ENCODE results near the gene CAVIN3.

The CAVIN3 gene

DNA sequence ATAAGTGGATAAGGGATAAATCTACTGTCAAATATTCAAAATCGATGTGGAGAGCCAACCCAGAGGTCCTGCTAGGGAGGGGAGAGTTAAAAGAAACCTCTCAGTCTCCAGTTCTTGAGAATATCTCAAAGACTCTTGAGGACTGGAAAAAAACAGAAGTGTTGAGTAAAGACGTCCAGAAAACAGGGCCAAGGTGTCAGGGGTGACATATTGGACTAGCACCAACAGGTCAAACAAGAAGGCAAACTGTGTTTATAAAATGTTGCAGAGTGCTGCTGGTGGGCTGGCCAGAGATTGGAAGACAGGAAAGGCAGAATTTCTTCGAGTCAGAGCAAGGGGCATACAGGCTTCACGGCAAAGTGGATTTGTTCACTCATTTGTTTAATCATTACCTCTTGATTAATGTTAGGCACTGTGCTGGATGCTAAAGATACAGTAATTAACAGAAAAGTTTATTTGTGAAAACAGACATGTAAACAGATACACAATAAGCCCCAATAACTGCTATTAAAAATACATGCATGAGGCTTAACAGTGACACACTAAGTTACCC is 36.3 kb upstream of the CAVIN3 start:
- ATAC-seq: no peak
- TF ChIP-seq SNAI2 (CRISPR knock-in tag; IDR thresholded peaks at IDR 0.05): no peak
- TF ChIP-seq ZC3H10 (CRISPR knock-in tag; IDR thresholded peaks at IDR 0.05): no peak
- TF ChIP-seq, protein P1, sequence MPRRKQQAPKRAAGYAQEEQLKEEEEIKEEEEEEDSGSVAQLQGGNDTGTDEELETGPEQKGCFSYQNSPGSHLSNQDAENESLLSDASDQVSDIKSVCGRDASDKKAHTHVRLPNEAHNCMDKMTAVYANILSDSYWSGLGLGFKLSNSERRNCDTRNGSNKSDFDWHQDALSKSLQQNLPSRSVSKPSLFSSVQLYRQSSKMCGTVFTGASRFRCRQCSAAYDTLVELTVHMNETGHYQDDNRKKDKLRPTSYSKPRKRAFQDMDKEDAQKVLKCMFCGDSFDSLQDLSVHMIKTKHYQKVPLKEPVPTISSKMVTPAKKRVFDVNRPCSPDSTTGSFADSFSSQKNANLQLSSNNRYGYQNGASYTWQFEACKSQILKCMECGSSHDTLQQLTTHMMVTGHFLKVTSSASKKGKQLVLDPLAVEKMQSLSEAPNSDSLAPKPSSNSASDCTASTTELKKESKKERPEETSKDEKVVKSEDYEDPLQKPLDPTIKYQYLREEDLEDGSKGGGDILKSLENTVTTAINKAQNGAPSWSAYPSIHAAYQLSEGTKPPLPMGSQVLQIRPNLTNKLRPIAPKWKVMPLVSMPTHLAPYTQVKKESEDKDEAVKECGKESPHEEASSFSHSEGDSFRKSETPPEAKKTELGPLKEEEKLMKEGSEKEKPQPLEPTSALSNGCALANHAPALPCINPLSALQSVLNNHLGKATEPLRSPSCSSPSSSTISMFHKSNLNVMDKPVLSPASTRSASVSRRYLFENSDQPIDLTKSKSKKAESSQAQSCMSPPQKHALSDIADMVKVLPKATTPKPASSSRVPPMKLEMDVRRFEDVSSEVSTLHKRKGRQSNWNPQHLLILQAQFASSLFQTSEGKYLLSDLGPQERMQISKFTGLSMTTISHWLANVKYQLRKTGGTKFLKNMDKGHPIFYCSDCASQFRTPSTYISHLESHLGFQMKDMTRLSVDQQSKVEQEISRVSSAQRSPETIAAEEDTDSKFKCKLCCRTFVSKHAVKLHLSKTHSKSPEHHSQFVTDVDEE (CRISPR knock-in tag; IDR thresholded peaks at IDR 0.05): no peak
- TF ChIP-seq, protein P2, sequence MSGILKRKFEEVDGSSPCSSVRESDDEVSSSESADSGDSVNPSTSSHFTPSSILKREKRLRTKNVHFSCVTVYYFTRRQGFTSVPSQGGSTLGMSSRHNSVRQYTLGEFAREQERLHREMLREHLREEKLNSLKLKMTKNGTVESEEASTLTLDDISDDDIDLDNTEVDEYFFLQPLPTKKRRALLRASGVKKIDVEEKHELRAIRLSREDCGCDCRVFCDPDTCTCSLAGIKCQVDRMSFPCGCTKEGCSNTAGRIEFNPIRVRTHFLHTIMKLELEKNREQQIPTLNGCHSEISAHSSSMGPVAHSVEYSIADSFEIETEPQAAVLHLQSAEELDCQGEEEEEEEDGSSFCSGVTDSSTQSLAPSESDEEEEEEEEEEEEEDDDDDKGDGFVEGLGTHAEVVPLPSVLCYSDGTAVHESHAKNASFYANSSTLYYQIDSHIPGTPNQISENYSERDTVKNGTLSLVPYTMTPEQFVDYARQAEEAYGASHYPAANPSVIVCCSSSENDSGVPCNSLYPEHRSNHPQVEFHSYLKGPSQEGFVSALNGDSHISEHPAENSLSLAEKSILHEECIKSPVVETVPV (CRISPR knock-in tag; IDR thresholded peaks at IDR 0.05): no peak
- TF ChIP-seq BACH2 (CRISPR knock-in tag; IDR thresholded peaks at IDR 0.05; ENCODE audit: borderline replicate concordance): no peak
- no peak for TF ChIP-seq ZFP3 (CRISPR knock-in tag; IDR thresholded peaks at IDR 0.05)
- TF ChIP-seq, protein P3, sequence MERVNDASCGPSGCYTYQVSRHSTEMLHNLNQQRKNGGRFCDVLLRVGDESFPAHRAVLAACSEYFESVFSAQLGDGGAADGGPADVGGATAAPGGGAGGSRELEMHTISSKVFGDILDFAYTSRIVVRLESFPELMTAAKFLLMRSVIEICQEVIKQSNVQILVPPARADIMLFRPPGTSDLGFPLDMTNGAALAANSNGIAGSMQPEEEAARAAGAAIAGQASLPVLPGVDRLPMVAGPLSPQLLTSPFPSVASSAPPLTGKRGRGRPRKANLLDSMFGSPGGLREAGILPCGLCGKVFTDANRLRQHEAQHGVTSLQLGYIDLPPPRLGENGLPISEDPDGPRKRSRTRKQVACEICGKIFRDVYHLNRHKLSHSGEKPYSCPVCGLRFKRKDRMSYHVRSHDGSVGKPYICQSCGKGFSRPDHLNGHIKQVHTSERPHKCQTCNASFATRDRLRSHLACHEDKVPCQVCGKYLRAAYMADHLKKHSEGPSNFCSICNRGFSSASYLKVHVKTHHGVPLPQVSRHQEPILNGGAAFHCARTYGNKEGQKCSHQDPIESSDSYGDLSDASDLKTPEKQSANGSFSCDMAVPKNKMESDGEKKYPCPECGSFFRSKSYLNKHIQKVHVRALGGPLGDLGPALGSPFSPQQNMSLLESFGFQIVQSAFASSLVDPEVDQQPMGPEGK (CRISPR knock-in tag; IDR thresholded peaks at IDR 0.05; ENCODE audit: borderline replicate concordance): no peak
- TF ChIP-seq OSR1 (CRISPR knock-in tag; IDR thresholded peaks at IDR 0.05): no peak
- TF ChIP-seq TOX (CRISPR knock-in tag; IDR thresholded peaks at IDR 0.05; ENCODE audit: borderline replicate concordance): no peak
- TF ChIP-seq TCF4 (CRISPR knock-in tag; IDR thresholded peaks at IDR 0.05; ENCODE audit: borderline replicate concordance): no peak
- no peak for TF ChIP-seq CSDC2 (CRISPR knock-in tag; IDR thresholded peaks at IDR 0.05)
- no peak for TF ChIP-seq RARB (CRISPR knock-in tag; IDR thresholded peaks at IDR 0.05)
- TF ChIP-seq ZFP30 (CRISPR knock-in tag; IDR thresholded peaks at IDR 0.05): no peak
- TF ChIP-seq ISL1 (CRISPR knock-in tag; IDR thresholded peaks at IDR 0.05): no peak
- TF ChIP-seq, protein P4, sequence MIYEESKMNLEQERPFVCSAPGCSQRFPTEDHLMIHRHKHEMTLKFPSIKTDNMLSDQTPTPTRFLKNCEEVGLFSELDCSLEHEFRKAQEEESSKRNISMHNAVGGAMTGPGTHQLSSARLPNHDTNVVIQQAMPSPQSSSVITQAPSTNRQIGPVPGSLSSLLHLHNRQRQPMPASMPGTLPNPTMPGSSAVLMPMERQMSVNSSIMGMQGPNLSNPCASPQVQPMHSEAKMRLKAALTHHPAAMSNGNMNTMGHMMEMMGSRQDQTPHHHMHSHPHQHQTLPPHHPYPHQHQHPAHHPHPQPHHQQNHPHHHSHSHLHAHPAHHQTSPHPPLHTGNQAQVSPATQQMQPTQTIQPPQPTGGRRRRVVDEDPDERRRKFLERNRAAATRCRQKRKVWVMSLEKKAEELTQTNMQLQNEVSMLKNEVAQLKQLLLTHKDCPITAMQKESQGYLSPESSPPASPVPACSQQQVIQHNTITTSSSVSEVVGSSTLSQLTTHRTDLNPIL (CRISPR knock-in tag; IDR thresholded peaks at IDR 0.05; ENCODE audit: low read depth): no peak
- no peak for TF ChIP-seq ZNF565 (CRISPR knock-in tag; conservative IDR thresholded peaks at IDR 0.05; ENCODE audit: low read depth)
- TF ChIP-seq, protein P5, sequence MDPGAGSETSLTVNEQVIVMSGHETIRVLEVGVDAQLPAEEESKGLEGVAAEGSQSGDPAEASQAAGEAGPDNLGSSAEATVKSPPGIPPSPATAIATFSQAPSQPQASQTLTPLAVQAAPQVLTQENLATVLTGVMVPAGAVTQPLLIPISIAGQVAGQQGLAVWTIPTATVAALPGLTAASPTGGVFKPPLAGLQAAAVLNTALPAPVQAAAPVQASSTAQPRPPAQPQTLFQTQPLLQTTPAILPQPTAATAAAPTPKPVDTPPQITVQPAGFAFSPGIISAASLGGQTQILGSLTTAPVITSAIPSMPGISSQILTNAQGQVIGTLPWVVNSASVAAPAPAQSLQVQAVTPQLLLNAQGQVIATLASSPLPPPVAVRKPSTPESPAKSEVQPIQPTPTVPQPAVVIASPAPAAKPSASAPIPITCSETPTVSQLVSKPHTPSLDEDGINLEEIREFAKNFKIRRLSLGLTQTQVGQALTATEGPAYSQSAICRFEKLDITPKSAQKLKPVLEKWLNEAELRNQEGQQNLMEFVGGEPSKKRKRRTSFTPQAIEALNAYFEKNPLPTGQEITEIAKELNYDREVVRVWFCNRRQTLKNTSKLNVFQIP (CRISPR knock-in tag; IDR thresholded peaks at IDR 0.05; ENCODE audit: borderline replicate concordance, low read depth): no peak
- no peak for TF ChIP-seq PPARA (CRISPR knock-in tag; IDR thresholded peaks at IDR 0.05; ENCODE audit: borderline replicate concordance)
- no peak for TF ChIP-seq ZNF8 (CRISPR knock-in tag; IDR thresholded peaks at IDR 0.05)
- no peak for TF ChIP-seq ESRRG (CRISPR knock-in tag; IDR thresholded peaks at IDR 0.05)

DNA sequence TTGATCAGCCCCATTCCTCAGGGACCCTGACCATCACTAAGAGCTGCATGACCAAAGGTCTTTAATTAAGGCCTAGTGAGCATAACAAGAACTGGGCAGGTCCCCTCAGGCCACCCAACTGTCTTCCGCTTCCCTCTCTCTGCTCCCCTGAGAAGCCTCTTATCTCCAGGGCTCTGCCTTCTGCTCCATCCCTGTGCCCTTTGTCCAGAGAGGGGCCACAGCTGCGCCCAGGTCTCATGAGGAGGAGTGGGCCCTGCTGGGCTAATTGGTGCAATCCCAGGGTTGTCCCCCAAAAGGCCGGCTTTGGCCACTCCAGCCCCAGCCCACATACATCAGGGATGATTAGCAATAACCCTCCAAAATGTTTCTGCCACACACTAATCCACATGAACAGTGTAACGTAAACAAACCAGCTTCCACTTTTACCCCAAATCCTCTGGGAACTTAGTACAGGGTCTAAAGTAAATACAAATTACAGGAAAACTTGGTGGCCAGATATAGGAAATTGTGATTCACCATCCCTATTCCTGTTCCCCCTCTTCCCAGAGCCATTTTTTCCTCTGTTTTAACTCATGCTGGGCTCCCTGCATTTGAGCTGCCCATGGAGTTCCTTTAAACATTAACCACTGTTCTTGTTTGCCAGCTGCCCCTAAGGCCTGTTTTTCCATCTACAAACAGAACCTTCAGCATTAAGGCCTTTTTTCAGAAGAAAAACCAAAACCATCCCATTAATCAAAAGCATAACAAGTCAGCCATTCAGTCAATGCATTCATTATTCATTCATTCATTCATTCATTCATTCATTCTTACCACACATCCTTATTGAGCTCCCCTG is 34.6 kb upstream of the CAVIN3 start:
- TF ChIP-seq PPARA (CRISPR knock-in tag; IDR thresholded peaks at IDR 0.05; ENCODE audit: borderline replicate concordance) (no peak), SNAI2 (CRISPR knock-in tag; IDR thresholded peaks at IDR 0.05) (no peak), RARB (CRISPR knock-in tag; IDR thresholded peaks at IDR 0.05) (no peak), TOX (CRISPR knock-in tag; IDR thresholded peaks at IDR 0.05; ENCODE audit: borderline replicate concordance) (no peak), ESRRG (CRISPR knock-in tag; IDR thresholded peaks at IDR 0.05) (no peak), CSDC2 (CRISPR knock-in tag; IDR thresholded peaks at IDR 0.05) (no peak), GLIS3 (CRISPR knock-in tag; IDR thresholded peaks at IDR 0.05) (no peak), ZNF8 (CRISPR knock-in tag; IDR thresholded peaks at IDR 0.05) (no peak)
- TF ChIP-seq, protein P3 (CRISPR knock-in tag; IDR thresholded peaks at IDR 0.05; ENCODE audit: borderline replicate concordance): no peak
- ATAC-seq: no peak

All from SK-N-SH treated with all-trans-retinoic acid at 6 μM for 48 hours (cell line).